Natural killer cell (primary cell): ENCODE measurements around the gene CTSZ. TPM values are rescaled to one million over a fixed set of nuclear protein-coding genes. Genes with fewer than 3 reads are reported as not detected.
"Not testable (repeated sequence)": the region's sequence is repeated elsewhere in the genome, so short reads cannot be mapped to it uniquely, and the experiment has no call there.

Experiments
- ATAC-seq, 3 donors: fragments of 150-1000 bp in 2 of 3; fragments of 200-7000 bp in 1 of 3; cut with Tn5 transposase; 1 replicate in 1 of 3; 2 replicates in 2 of 3; pipeline ENCODE4 v1.10.0; 2021; ENCODE audit warnings: mild to moderate bottlenecking in 2 of 3, moderate library complexity in 2 of 3
- DNase-seq, 2 donors: peaks; one replicate each; pipeline versions ENCODE4 v3.0.0 to v3.0.0-alpha.2; 2013 to 2021; ENCODE audit warnings: mixed read lengths in 1 of 2
- H3K27ac ChIP-seq: one replicate; pipeline ENCODE4 v1.5.1; 2013; ENCODE audit warnings: mild to moderate bottlenecking, low read length
- H3K27me3 ChIP-seq: one replicate; pipeline ENCODE4 v1.6.1; 2013; ENCODE audit warnings: low read length; ENCODE audit not compliant: control insufficient read depth, insufficient read depth
- H3K36me3 ChIP-seq: one replicate; pipeline ENCODE4 v1.6.1; 2013; ENCODE audit warnings: low read length; ENCODE audit not compliant: control insufficient read depth, insufficient read depth
- H3K4me1 ChIP-seq: one replicate; pipeline ENCODE4 v1.6.1; 2013; ENCODE audit warnings: low read length; ENCODE audit not compliant: control insufficient read depth, insufficient read depth
- H3K4me3 ChIP-seq: one replicate; pipeline ENCODE4 v1.5.1; 2013; ENCODE audit warnings: low read length
- H3K9me3 ChIP-seq: one replicate; pipeline ENCODE4 v1.6.1; 2013; ENCODE audit warnings: low read length; ENCODE audit not compliant: control insufficient read depth, insufficient read depth
- H3K27ac Mint-ChIP-seq, 2 donors: one replicate each; pipeline ENCODE4 v1.8.0; 2022; ENCODE audit warnings: mild to moderate bottlenecking in 2 of 2, mixed read lengths in 2 of 2, moderate library complexity in 1 of 2
- H3K27me3 Mint-ChIP-seq, 2 donors: one replicate each; pipeline ENCODE4 v1.8.0; 2022; ENCODE audit warnings: low read depth in 2 of 2, mixed read lengths in 2 of 2
- H3K36me3 Mint-ChIP-seq: one replicate; pipeline ENCODE4 v1.8.0; 2022; ENCODE audit warnings: mixed read lengths
- H3K4me1 Mint-ChIP-seq, 2 donors: one replicate each; pipeline ENCODE4 v1.8.0; 2022; ENCODE audit warnings: mixed read lengths in 2 of 2
- H3K4me3 Mint-ChIP-seq: one replicate; pipeline ENCODE4 v1.8.0; 2022; ENCODE audit warnings: mild to moderate bottlenecking, moderate library complexity, mixed read lengths
- H3K9me3 Mint-ChIP-seq, 2 donors: one replicate each; pipeline ENCODE4 v1.8.0; 2022; ENCODE audit warnings: mixed read lengths in 2 of 2
- CTCF ChIP-seq: fragments of 200-600 bp; IDR thresholded peaks from one replicate; pipeline ENCODE4 v1.8.0; 2022; ENCODE audit warnings: antibody characterized with exemption
- WGBS: methylation state at CpG from one replicate; pipeline ENCODE4 v1.1.7; 2013; ENCODE audit warnings: missing lambda C conversion rate; ENCODE audit not compliant: insufficient coverage; 5-methylcytosine and 5-hydroxymethylcytosine counted together
- intact Hi-C: fragments of 100-400 bp; cut with micrococcal nuclease; formaldehyde crosslinking; loops from one replicate; pipeline ENCODE4 v1.14.2; 2022
- total RNA-seq, 4 donors: library from RNA; stranded (reverse); fragments of 120-200 nt in 1 of 4; gene quantifications; one replicate each; pipeline versions ENCODE4 v1.2.3 to v1.2.4, GENCODE V29; 2013 to 2022

The CTSZ gene
- total RNA-seq, 3 donors from 2014 or later (not counting 1 experiment from before 2014, with no cell fraction given) = 30.5 to 52.5 (median 42.3) TPM

GRCh38 chr20:59042796-59043631 lies 36.0 kb upstream of the CTSZ start:
- intact Hi-C loops = loop anchor here (1.0 to 2.0 kb wide), 2 partner anchors 11 to 152 kb away; partner anchors contain the start of gene ATP5F1E
- Histone ChIP-seq H3K36me3 (peaks cover 3% of the 10 kb centered on the region), H3K27me3 (no peaks in the 10 kb centered on the region), H3K4me1 (peaks cover 28% of the 10 kb centered on the region), H3K4me3 (peak overlapping the region; percentile 70), H3K27ac (peak overlapping the region; percentile 85), H3K9me3 (no peaks in the 10 kb centered on the region)
- H3K27ac Mint-ChIP-seq = peak overlapping the region; percentile 84 to 87
- 17% methylated on average over 66 of the region's 66 CpGs for WGBS
- H3K36me3 Mint-ChIP-seq = no peaks in the 10 kb centered on the region
- no peak for TF ChIP-seq CTCF
- ATAC-seq (peak; percentile 93 to 99 (median 96)), DNase-seq (peak; percentile 93 to 97)
- H3K4me3 Mint-ChIP-seq = peak overlapping the region; percentile 91
- H3K27me3 Mint-ChIP-seq = peaks cover 0 to 3% of the 10 kb centered on the region in 2 donors
- no peaks in the 10 kb centered on the region for H3K9me3 Mint-ChIP-seq
- H3K4me1 Mint-ChIP-seq = peaks cover 33 to 35% of the 10 kb centered on the region in 2 donors

DNA sequence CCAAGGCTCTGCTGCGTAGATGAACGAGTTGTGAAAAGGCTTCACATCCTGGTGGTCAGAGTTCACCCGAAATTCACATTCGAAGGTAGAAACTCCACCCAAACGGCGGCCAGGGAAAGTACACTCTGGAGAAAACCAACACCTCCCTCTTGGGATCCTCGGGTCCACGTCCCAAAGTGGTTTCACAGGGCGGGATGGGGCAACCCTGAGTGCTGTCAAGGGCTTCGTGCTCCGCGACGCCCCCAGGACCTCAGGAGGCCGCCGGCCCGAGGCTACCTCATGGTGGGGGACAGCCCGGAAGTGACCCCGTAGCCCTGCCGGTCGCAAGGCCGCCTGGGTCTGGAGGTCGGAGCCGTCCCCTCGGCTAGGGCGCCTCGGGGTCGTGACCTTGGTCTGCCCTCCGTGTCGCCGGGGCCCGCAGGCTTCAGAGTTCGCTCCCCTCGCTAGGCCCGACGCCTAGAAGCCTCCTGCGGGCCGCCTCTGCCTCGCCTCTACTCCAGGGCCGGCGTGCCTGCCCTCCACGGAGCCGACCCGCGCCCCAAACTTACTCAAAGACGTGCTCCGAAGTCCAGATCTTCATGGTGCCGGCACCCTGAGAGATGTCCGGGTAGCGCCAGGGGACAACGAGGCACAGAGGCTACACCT lies 35.2 kb upstream of the CTSZ start, which contains the start of gene PRELID3B:
PRELID3B (minus strand) TSS at position 636 of the 645 bp plus-strand sequence; CDS start at position 580, 56 bp downstream.
- Mint-ChIP-seq H3K9me3 (no peaks in the 10 kb centered on the region), H3K4me3 (peak within 1 kb of the TSS; percentile 91), H3K27me3 (no peaks in the 10 kb centered on the region), H3K36me3 (peaks cover 2% of the 10 kb centered on the region), H3K27ac (peak within 1 kb of the TSS; percentile 84 to 87), H3K4me1 (peaks cover 33 to 35% of the 10 kb centered on the region in 2 donors)
- H3K9me3 ChIP-seq = no peaks in the 10 kb centered on the region
- H3K27me3 ChIP-seq = no peaks in the 10 kb centered on the region
- TF ChIP-seq CTCF = no peak
- peak within 1 kb of the TSS; percentile 85 for H3K27ac ChIP-seq
- H3K36me3 ChIP-seq = peaks cover 9% of the 10 kb centered on the region
- intact Hi-C loops = loop anchor here (1.0 to 2.0 kb wide), 2 partner anchors 10 to 151 kb away; partner anchors contain the start of gene ATP5F1E
- ATAC-seq = peak; percentile 23 to 36 (median 29)
- 5% methylated on average over 50 of the region's 50 CpGs for WGBS
- H3K4me1 ChIP-seq = peaks cover 28% of the 10 kb centered on the region
- peak within 1 kb of the TSS; percentile 70 for H3K4me3 ChIP-seq
- peak in 1 of 2 donors; percentile 56 for DNase-seq

- 90% methylated on average over 16 of the region's 16 CpGs for WGBS
- H3K36me3 ChIP-seq = peaks cover 17% of the 10 kb centered on the region
- H3K4me3 Mint-ChIP-seq = peak overlapping the region; percentile 91
- H3K27me3 ChIP-seq, ATAC-seq, H3K36me3 Mint-ChIP-seq, H3K4me3 ChIP-seq, H3K27me3 Mint-ChIP-seq, DNase-seq, H3K9me3 ChIP-seq, intact Hi-C loops, H3K9me3 Mint-ChIP-seq: not testable (repeated sequence)
- peaks cover 28% of the 10 kb centered on the region for H3K4me1 ChIP-seq
- H3K27ac Mint-ChIP-seq = peak overlapping the region; percentile 84 to 87
- peak overlapping the region; percentile 75 for H3K27ac ChIP-seq
- H3K4me1 Mint-ChIP-seq = peaks cover 35 to 38% of the 10 kb centered on the region in 2 donors
Observed at GRCh38 chr20:59041487-59041886, 34.4 kb upstream of the CTSZ start.

DNA sequence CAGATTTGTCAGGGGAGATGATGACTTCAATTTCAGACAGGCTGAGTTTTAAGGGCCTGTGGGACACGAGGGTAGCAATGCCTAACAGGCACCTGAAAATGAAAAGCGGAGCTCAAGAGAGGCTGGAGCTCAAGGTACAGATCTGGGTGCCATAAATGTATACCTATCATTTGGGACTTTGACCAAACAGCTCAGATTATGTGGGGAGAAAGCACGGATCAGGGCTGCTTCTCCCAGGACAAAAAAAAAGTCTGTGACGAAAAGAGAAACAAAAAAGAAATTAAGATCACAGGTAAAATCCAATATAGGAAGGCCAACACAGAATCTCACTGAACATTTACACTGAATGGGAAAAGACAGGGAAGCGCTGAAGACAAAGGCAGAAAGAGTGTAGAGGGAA lies 33.6 kb upstream of the CTSZ start:
- Histone ChIP-seq H3K27me3 (no peaks in the 10 kb centered on the region), H3K4me1 (peaks cover 28% of the 10 kb centered on the region), H3K27ac (no peak overlapping the region), H3K36me3 (peaks cover 25% of the 10 kb centered on the region), H3K9me3 (no peaks in the 10 kb centered on the region), H3K4me3 (no peak overlapping the region)
- WGBS = 95% methylated on average over 5 of the region's 5 CpGs
- peak overlapping the region; percentile 91 for H3K4me3 Mint-ChIP-seq
- TF ChIP-seq CTCF = no peak
- H3K4me1 Mint-ChIP-seq = peaks cover 35 to 39% of the 10 kb centered on the region in 2 donors
- intact Hi-C loops = no loop called here
- peak overlapping the region in 1 of 2 donors; percentile 84 for H3K27ac Mint-ChIP-seq
- peaks cover 17% of the 10 kb centered on the region for H3K36me3 Mint-ChIP-seq
- DNase-seq (no peak), ATAC-seq (no peak)
- H3K27me3 Mint-ChIP-seq = no peaks in the 10 kb centered on the region
- H3K9me3 Mint-ChIP-seq = no peaks in the 10 kb centered on the region
